Endothelial cell of umbilical vein (primary cell): ENCODE results near the gene GRID1. TPM values are rescaled to one million over a fixed set of nuclear protein-coding genes. Genes with fewer than 3 reads are reported as not detected.

Source experiments
- BruUV-seq: library from RNA; stranded (reverse); fragments of 400-500 nt; replicated peaks from 2 replicates; lab custom pipeline; 2021; lab: Mats Ljungman, UMichigan
- CTCF ChIA-PET: fragments of 300-600, 350-600 bp; sonication (Branson Sonifier 250); formaldehyde crosslinking; loops from one replicate; lab custom pipeline; 2021; ENCODE audit warnings: antibody characterized with exemption, inconsistent platforms; lab: Charles Lee
- POLR2A ChIA-PET: fragments of 300-600, 350-600 bp; sonication (Branson Sonifier 250); formaldehyde crosslinking; loops from one replicate; lab custom pipeline; 2021; ENCODE audit warnings: antibody characterized with exemption, inconsistent platforms; lab: Charles Lee
- DNase-seq: peaks from one replicate; pipeline ENCODE4 v3.0.0-alpha.2; 2011; ENCODE audit warnings: low read depth, low spot score
- FAIRE-seq: peaks from 2 replicates; lab custom pipeline; 2011; peaks lifted over from hg19 to GRCh38; lab: Jason Lieb, UNC
- H2AFZ ChIP-seq: 2 replicates; pipeline ENCODE4 v1.6.0; 2012; ENCODE audit warnings: low read depth, low read length, control low read depth, inconsistent platforms
- H3K27ac ChIP-seq: 2 replicates; pipeline ENCODE4 v1.5.1; 2011; ENCODE audit warnings: low read depth, mild to moderate bottlenecking, control low read depth, low read length, moderate library complexity; ENCODE audit not compliant: insufficient read depth
- H3K27me3 ChIP-seq, 2 experiments: 2 replicates each; pipeline versions ENCODE4 v1.6.0 to v1.6.1; 2011; ENCODE audit warnings: low read length in 2 of 2, mixed read lengths in 1 of 2; ENCODE audit not compliant: control insufficient read depth in 2 of 2, insufficient read depth in 2 of 2
- H3K36me3 ChIP-seq, 2 experiments: 2 replicates in 1 of 2; 3 replicates in 1 of 2; pipeline ENCODE4 v1.5.1; 2011; ENCODE audit warnings: low read length in 2 of 2, mild to moderate bottlenecking in 1 of 2, moderate library complexity in 1 of 2; ENCODE audit not compliant: control insufficient read depth in 2 of 2, insufficient read depth in 2 of 2; ENCODE audit errors: extremely low read depth in 1 of 2
- H3K4me1 ChIP-seq: 3 replicates; pipeline ENCODE4 v1.5.1; 2011; ENCODE audit warnings: mild to moderate bottlenecking, low read length; ENCODE audit not compliant: control insufficient read depth, insufficient read depth; ENCODE audit errors: extremely low read depth
- H3K4me2 ChIP-seq: 2 replicates; pipeline ENCODE4 v1.6.1; 2011; ENCODE audit warnings: low read length, control low read depth, mixed read lengths; ENCODE audit not compliant: insufficient read depth
- H3K4me3 ChIP-seq, 3 experiments: fragments of 200-600 bp in 1 of 3; sonication (generic), shearing (Covaris generic) in 1 of 3; replicated peaks in 1 of 3; 2 replicates each; pipeline ENCODE4 v1.5.1; 2011 to 2016; ENCODE audit warnings: control low read depth in 3 of 3, low read length in 3 of 3, mild to moderate bottlenecking in 2 of 3, inconsistent platforms in 1 of 3, low read depth in 1 of 3, moderate library complexity in 1 of 3; ENCODE audit not compliant: insufficient read depth in 1 of 3
- H3K79me2 ChIP-seq: 2 replicates; pipeline ENCODE4 v1.6.0; 2012; ENCODE audit warnings: low read length, inconsistent platforms; ENCODE audit not compliant: control insufficient read depth, insufficient read depth
- H3K9ac ChIP-seq: replicated peaks from 2 replicates; pipeline ENCODE3; 2011; ENCODE audit warnings: low read length, control low read depth; ENCODE audit not compliant: insufficient read depth; ENCODE audit errors: extremely low read depth
- H3K9me1 ChIP-seq: replicated peaks from 3 replicates; pipeline ENCODE4 v1.6.0; 2011; ENCODE audit warnings: mild to moderate bottlenecking, low read length; ENCODE audit not compliant: control insufficient read depth, insufficient read depth; ENCODE audit errors: extremely low read depth
- H3K9me3 ChIP-seq: replicated peaks from 2 replicates; pipeline ENCODE4 v1.5.1; 2012; ENCODE audit warnings: low read length, inconsistent platforms; ENCODE audit not compliant: control insufficient read depth, insufficient read depth
- H4K20me1 ChIP-seq: replicated peaks from 2 replicates; pipeline ENCODE3; 2011; ENCODE audit warnings: mild to moderate bottlenecking, low read length; ENCODE audit not compliant: control insufficient read depth, insufficient read depth; ENCODE audit errors: extremely low read depth
- CTCF ChIP-seq, 2 donors: IDR thresholded peaks; 1 replicate in 1 of 2; 2 replicates in 1 of 2; pipeline ENCODE4 v1.5.1; 2011; ENCODE audit warnings: low read length in 2 of 2, mild to moderate bottlenecking in 2 of 2, moderate library complexity in 2 of 2, control low read depth in 1 of 2, inconsistent platforms in 1 of 2, low read depth in 1 of 2; ENCODE audit not compliant: insufficient read depth in 1 of 2; ENCODE audit errors: extremely low read depth in 1 of 2
- EZH2 ChIP-seq: IDR thresholded peaks from 2 replicates; pipeline ENCODE4 v1.6.1; 2012; ENCODE audit warnings: borderline replicate concordance, low read depth, mild to moderate bottlenecking, moderate library complexity, low read length, inconsistent platforms; ENCODE audit not compliant: severe bottlenecking
- GATA2 ChIP-seq: IDR thresholded peaks from 2 replicates; pipeline ENCODE4 v1.7.0; 2011; ENCODE audit warnings: low read depth, mild to moderate bottlenecking, moderate library complexity, mixed read lengths, low read length; ENCODE audit not compliant: insufficient read length, insufficient read depth
- MAX ChIP-seq: IDR thresholded peaks from 2 replicates; pipeline ENCODE4 v1.6.1; 2011; ENCODE audit not compliant: insufficient read depth, insufficient read length
- MYC ChIP-seq: IDR thresholded peaks from one replicate; pipeline ENCODE4 v1.6.1; 2011; ENCODE audit warnings: mild to moderate bottlenecking, low read depth, low read length
- POLR2A ChIP-seq: IDR thresholded peaks from 2 replicates; pipeline ENCODE4 v1.6.1; 2012; ENCODE audit warnings: low read depth, mild to moderate bottlenecking, control low read depth, low read length
- POLR2AphosphoS5 ChIP-seq: IDR thresholded peaks from 2 replicates; pipeline ENCODE4 v1.6.1; 2012; ENCODE audit warnings: low read depth, mild to moderate bottlenecking, control low read depth, low read length, moderate library complexity; ENCODE audit not compliant: insufficient read depth
- dilution Hi-C: fragments of 300-500 bp; cut with MboI; formaldehyde crosslinking; loops from one replicate; pipeline ENCODE4 v1.15.0; 2019; ENCODE audit warnings: low sequenced_read_pairs; ENCODE audit not compliant: extremely low pct_ligation_motif_present
- intact Hi-C: fragments of 100-400 bp; cut with micrococcal nuclease; formaldehyde crosslinking; loops from one replicate; pipeline ENCODE4 v1.10.0; 2022
- polyA plus RNA-seq, 4 experiments: library from polyadenylated mRNA; depleted of rRNA in 3 of 4; stranded (reverse) in 3 of 4; unstranded in 1 of 4; fragments of >200 nt; gene quantifications; 2 replicates each; pipeline versions ENCODE4 v1.2.1 to v1.2.3, GENCODE V29; 2011 to 2012; ENCODE audit warnings: missing spikeins in 1 of 4
- total RNA-seq: library from RNA; stranded (reverse); gene quantifications from 2 replicates; pipeline ENCODE4 v1.2.3, GENCODE V29; 2021

GRID1 gene
- total and polyA plus RNA-seq, 2 donors (not counting 3 experiments of a cell fraction or from before 2014, with no cell fraction given): not detected

- Histone ChIP-seq H3K79me2 (no peaks in the 10 kb centered on the region), H2AFZ (no peak overlapping the region), H3K9ac (no peak overlapping the region), H3K27me3 (no peaks in the 10 kb centered on the region), H3K9me1 (no peaks in the 10 kb centered on the region), H3K4me1 (no peaks in the 10 kb centered on the region), H3K4me3 (no peak overlapping the region), H3K9me3 (no peaks in the 10 kb centered on the region), H3K4me2 (no peak overlapping the region), H3K27ac (no peak overlapping the region), H4K20me1 (no peaks in the 10 kb centered on the region), H3K36me3 (no peaks in the 10 kb centered on the region)
- POLR2A ChIA-PET: no interaction called here
- FAIRE-seq: no peak
- CTCF ChIA-PET: no interaction called here
- no peak for DNase-seq
- dilution Hi-C loops (no loop called here), intact Hi-C loops (no loop called here)
- TF ChIP-seq MAX: no peak
- BruUV-seq: no TSS peak
Measured at GRCh38 chr10:86189891-86190290, 176.7 kb downstream of the GRID1 start.

GRCh38 chr10:86188796-86189558, 177.6 kb downstream of the GRID1 start:
- FAIRE-seq: no peak
- H3K4me2 ChIP-seq: no peak overlapping the region
- H3K27ac ChIP-seq: no peak overlapping the region
- H2AFZ ChIP-seq: no peak overlapping the region
- H3K9ac ChIP-seq: no peak overlapping the region
- no peaks in the 10 kb centered on the region for H3K4me1 ChIP-seq
- ChIA-PET CTCF (no interaction called here), POLR2A (no interaction called here)
- no peaks in the 10 kb centered on the region for H3K9me1 ChIP-seq
- no peak for DNase-seq
- intact Hi-C loops (no loop called here), dilution Hi-C loops (no loop called here)
- no peaks in the 10 kb centered on the region for H4K20me1 ChIP-seq
- H3K27me3 ChIP-seq: no peaks in the 10 kb centered on the region
- H3K36me3 ChIP-seq: no peaks in the 10 kb centered on the region
- no peak overlapping the region for H3K4me3 ChIP-seq
- no peaks in the 10 kb centered on the region for H3K79me2 ChIP-seq
- TF ChIP-seq GATA2 (no peak), CTCF (IDR thresholded peaks at IDR 0.05; ENCODE audit: extremely low read depth in 1 of 2, insufficient read depth in 1 of 2, low read depth in 1 of 2, low read length in 2 of 2) (no peak), MAX (no peak), MYC (no peak), POLR2AphosphoS5 (no peak), POLR2A (no peak), EZH2 (no peak)
- no TSS peak for BruUV-seq
- H3K9me3 ChIP-seq: no peaks in the 10 kb centered on the region
